ENCODE measurements around the gene SOCS7.

DNA sequence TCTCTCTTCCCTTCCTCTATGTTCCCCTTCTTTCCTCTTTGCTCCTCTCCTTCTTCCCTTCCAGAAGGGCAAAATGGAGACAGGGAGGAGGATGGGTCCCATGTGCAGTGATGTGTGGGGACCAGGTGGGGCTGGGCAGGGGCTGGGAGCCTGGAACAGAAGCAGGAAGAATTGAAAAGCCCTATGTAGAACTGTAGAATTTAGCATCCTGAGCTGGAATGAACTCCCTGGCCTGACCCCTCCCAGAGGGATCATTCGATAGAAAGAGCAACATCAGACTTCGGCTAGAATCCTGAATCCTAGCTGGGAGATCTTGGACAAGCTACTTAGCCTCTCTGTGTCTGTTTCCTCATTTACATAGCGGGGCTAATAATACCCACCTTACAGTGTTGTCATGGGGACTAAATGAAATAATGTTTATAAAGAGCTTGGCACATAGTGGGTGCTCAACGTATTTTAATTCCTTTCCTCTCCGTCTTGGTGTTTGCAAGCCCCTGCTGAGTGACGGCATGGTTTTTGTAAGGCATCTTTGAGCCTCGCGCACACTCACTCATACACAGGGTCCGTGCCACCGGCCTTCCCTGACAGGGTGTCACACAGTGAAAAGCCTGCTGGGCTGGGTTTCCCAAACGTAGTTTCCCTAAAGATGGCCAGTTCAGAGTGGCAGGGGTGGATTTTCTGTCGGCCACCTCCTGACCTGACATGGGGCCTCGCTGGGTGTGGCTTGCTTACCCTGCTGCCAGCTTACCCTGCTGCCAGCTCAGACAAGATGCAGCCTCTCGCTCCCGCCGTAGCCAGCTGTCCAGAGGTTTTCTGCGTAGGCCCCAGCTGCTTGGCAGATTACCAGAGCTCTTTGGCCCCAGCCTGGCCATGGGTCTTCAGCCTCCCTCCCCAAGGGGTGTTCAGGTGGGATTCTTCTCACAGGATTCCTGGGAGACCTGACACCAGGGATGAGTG is 70.5 kb downstream of the SOCS7 start:
- TF ChIP-seq, protein P1, sequence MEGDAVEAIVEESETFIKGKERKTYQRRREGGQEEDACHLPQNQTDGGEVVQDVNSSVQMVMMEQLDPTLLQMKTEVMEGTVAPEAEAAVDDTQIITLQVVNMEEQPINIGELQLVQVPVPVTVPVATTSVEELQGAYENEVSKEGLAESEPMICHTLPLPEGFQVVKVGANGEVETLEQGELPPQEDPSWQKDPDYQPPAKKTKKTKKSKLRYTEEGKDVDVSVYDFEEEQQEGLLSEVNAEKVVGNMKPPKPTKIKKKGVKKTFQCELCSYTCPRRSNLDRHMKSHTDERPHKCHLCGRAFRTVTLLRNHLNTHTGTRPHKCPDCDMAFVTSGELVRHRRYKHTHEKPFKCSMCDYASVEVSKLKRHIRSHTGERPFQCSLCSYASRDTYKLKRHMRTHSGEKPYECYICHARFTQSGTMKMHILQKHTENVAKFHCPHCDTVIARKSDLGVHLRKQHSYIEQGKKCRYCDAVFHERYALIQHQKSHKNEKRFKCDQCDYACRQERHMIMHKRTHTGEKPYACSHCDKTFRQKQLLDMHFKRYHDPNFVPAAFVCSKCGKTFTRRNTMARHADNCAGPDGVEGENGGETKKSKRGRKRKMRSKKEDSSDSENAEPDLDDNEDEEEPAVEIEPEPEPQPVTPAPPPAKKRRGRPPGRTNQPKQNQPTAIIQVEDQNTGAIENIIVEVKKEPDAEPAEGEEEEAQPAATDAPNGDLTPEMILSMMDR (IDR thresholded peaks at IDR 0.05; ENCODE audit: poor library complexity) = no peak
- no peak for TF ChIP-seq EZH2phosphoT487 (IDR thresholded peaks at IDR 0.05; ENCODE audit: low read depth, severe bottlenecking, unreplicated experiment)
- TF ChIP-seq EZH2 (IDR thresholded peaks at IDR 0.05; ENCODE audit: borderline replicate concordance) = no peak

Measured in hepatocyte (in vitro differentiated cells).